ENCODE data around the gene KBTBD4. TPM values are rescaled to one million over a fixed set of nuclear protein-coding genes. Genes with fewer than 3 reads are reported as not detected.

The KBTBD4 gene
- total RNA-seq, 6 experiments from 2014 or later = 15.9 to 19.4 (median 18.4) TPM

DNA sequence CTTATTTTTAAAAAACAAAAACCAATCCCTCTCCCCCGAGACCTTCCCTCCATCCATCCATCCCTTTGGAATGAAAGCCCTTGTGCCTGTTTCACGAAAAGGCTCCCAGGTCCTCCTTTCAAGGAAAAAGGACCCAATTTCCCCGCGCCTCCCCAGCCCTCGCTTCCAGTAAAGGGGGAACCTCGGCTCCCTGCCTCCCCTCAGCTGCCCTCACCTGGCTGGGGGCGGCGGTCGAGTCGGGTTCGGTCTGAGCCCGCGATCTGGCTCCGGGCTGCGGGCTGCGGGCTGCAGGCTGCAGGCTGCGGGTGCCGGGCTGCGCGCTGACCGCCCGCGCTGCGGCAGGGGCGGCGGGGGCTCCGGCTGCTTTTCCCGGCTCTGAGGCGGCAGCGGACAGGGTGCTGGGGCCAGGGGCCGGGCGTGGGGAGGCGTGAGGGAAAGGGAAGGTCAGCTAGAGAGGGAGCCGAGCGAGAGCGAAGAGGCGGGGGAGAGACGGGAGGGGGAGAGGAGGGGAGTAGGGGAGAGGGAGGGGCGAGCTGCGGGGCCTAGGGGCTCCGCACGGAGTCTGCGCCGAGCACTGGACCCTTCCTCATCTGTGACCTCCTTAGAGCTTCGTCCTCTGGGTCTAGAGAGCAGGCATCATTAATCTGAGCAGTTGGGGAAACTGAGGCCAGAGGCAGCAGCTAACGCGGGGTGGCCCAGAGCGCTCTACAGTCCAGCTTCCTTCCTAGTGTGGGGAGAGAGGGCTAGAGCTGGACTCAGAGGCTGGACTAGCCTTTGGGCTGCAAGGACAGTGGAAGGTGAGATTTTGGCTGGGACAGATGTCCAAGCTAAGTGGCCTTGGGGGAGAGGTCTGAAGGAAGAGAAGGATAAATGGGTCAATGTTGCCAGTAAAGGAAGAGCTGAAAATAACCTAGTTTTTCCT lies 15.4 kb upstream of the KBTBD4 start, which contains the start of gene C1QTNF4:
Gene C1QTNF4 (minus strand): TSS at position 478 of the 922 bp plus-strand sequence. CDS start 3,601 bp downstream, outside the sequence.
- H3K27ac Mint-ChIP-seq = no peak within 1 kb of the TSS
- H3K4me3 Mint-ChIP-seq = no peak within 1 kb of the TSS
- no peak for DNase-seq
- H3K4me1 Mint-ChIP-seq (ENCODE audit: low read depth) = 0 out of 2 replicates have a peak, but pooled peaks cover 1% of the 10 kb centered on the region
- H3K9me3 Mint-ChIP-seq = no peaks in the 10 kb centered on the region
- peaks cover 29% of the 10 kb centered on the region for H3K27me3 Mint-ChIP-seq (ENCODE audit: insufficient read depth)
- TF ChIP-seq, protein P1, sequence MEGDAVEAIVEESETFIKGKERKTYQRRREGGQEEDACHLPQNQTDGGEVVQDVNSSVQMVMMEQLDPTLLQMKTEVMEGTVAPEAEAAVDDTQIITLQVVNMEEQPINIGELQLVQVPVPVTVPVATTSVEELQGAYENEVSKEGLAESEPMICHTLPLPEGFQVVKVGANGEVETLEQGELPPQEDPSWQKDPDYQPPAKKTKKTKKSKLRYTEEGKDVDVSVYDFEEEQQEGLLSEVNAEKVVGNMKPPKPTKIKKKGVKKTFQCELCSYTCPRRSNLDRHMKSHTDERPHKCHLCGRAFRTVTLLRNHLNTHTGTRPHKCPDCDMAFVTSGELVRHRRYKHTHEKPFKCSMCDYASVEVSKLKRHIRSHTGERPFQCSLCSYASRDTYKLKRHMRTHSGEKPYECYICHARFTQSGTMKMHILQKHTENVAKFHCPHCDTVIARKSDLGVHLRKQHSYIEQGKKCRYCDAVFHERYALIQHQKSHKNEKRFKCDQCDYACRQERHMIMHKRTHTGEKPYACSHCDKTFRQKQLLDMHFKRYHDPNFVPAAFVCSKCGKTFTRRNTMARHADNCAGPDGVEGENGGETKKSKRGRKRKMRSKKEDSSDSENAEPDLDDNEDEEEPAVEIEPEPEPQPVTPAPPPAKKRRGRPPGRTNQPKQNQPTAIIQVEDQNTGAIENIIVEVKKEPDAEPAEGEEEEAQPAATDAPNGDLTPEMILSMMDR (IDR thresholded peaks at IDR 0.05) = no peak
- H3K36me3 Mint-ChIP-seq (ENCODE audit: low read depth) = no peaks in the 10 kb centered on the region

DNA sequence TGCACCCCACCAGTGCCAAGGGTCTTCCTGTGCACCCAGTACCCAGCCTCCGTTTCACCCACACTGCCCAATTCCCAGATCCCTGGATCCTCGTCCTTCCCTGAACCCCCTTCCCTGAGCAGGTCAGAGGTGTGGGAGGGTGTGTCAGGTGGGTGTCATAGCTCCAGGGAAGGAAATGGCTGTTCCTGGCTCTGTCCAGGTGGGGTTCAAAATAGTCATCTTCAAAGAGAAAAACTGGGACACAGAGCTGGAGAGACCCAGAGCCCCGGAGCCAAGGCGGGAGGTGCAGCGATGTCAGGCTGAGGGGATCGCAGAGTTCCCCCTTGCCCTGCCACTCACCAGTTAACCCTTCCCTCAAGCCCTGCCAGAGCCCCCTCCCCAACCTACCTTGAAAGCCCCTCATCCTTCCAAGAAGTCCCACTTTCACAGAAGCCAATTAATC lies 14.7 kb upstream of the KBTBD4 start:
- no peak for DNase-seq
- TF ChIP-seq, protein P1 (IDR thresholded peaks at IDR 0.05) = no peak
- H3K4me3 Mint-ChIP-seq = no peak overlapping the region
- no peak overlapping the region for H3K27ac Mint-ChIP-seq
- no peaks in the 10 kb centered on the region for H3K4me1 Mint-ChIP-seq (ENCODE audit: low read depth)
- H3K27me3 Mint-ChIP-seq (ENCODE audit: insufficient read depth) = peaks cover 32% of the 10 kb centered on the region
- no peaks in the 10 kb centered on the region for H3K36me3 Mint-ChIP-seq (ENCODE audit: low read depth)
- no peaks in the 10 kb centered on the region for H3K9me3 Mint-ChIP-seq

DNA sequence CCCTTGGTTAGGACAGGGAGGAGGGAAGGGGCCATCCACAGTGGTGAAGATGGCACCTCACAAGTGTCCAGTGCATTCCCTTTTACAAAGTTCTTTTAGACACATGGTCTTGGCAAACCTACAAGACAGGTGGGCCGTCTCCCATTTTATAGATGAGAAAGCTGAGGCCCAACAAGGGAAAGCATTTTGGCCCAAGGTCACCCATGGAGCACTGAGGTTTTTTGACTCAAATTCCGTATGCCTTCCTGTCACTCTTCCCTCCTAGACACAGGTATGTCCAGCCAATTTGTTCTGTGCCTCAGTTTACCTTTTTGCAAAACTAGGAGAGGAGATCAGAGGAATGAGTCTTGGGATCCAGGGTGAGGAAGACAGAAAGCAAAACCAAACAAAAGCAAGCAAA lies 14.2 kb upstream of the KBTBD4 start:
- TF ChIP-seq, protein P1 (IDR thresholded peaks at IDR 0.05) = no peak
- Mint-ChIP-seq H3K4me1 (ENCODE audit: low read depth) (no peaks in the 10 kb centered on the region), H3K9me3 (no peaks in the 10 kb centered on the region), H3K36me3 (ENCODE audit: low read depth) (no peaks in the 10 kb centered on the region), H3K27ac (no peak overlapping the region), H3K27me3 (ENCODE audit: insufficient read depth) (peaks cover 32% of the 10 kb centered on the region), H3K4me3 (no peak overlapping the region)
- DNase-seq = no peak

DNA sequence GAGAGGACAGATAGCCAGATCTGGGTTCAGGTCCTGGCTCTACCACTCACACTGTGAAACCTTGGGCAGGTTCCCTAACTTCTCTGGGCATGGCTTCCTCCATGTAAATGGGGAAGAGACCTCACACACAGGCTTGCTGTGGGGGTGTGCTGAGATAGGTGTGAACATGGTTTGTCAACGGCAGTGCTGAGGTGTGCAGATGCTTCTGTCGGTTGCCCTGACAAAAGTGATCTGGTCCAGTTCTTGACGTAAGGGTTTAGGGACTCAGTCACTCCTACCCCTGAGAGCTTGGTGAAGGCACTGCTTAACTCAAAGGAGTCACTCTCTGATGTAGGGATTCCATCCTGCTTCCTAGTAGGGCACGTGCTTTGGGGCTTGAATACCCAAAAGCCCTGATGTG lies 13.5 kb upstream of the KBTBD4 start:
- no peaks in the 10 kb centered on the region for H3K9me3 Mint-ChIP-seq
- no peaks in the 10 kb centered on the region for H3K4me1 Mint-ChIP-seq (ENCODE audit: low read depth)
- H3K27me3 Mint-ChIP-seq (ENCODE audit: insufficient read depth) = peaks cover 32% of the 10 kb centered on the region
- H3K36me3 Mint-ChIP-seq (ENCODE audit: low read depth) = no peaks in the 10 kb centered on the region
- no peak overlapping the region for H3K27ac Mint-ChIP-seq
- H3K4me3 Mint-ChIP-seq = no peak overlapping the region
- no peak for DNase-seq
- TF ChIP-seq, protein P1 (IDR thresholded peaks at IDR 0.05) = no peak

DNA sequence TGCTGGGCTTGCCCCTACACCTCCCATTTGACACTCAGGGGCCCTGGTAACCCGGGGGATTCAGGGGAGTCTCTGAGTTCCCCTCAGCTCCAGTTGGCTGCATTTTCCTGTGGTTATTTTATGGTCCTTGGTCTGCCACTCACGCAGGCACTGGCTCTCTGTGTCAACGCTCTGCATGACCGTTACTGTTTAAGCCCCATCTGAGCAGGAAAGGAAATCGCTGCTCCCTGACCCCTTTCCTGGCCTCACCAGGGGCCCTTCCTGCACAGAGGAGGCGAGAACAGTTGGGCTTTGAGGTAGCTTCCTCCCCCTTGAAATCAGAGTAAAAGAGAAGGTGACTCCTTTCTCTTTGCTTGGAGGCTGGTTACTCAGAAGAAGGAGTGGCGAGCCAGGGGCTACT lies 13.0 kb upstream of the KBTBD4 start:
- Mint-ChIP-seq H3K9me3 (no peaks in the 10 kb centered on the region), H3K36me3 (ENCODE audit: low read depth) (no peaks in the 10 kb centered on the region), H3K4me3 (no peak overlapping the region), H3K4me1 (ENCODE audit: low read depth) (no peaks in the 10 kb centered on the region), H3K27ac (no peak overlapping the region), H3K27me3 (ENCODE audit: insufficient read depth) (peaks cover 32% of the 10 kb centered on the region)
- TF ChIP-seq, protein P1 (IDR thresholded peaks at IDR 0.05) = no peak
- no peak for DNase-seq
